Inflammatory macrophage treated with lipopolysaccharide for 4 hours (primary cell): ENCODE measurements around the gene FCHO1.

ENCODE experiments used
- DNase-seq: peaks from one replicate; pipeline ENCODE4 v3.0.0-alpha.2; 2020

Gene FCHO1

GRCh38 chr19:17832443-17833208 is 81.3 kb downstream of the FCHO1 start:
- DNase-seq = no peak

GRCh38 chr19:17834350-17835181 is 83.3 kb downstream of the FCHO1 start:
- DNase-seq = no peak

GRCh38 chr19:17835182-17836006 is 84.1 kb downstream of the FCHO1 start:
- DNase-seq = no peak

GRCh38 chr19:17836530-17836929 is 85.3 kb downstream of the FCHO1 start:
- no peak for DNase-seq

- peak; percentile 10 for DNase-seq
Observed at GRCh38 chr19:17837972-17838371, 86.7 kb downstream of the FCHO1 start.
